ENCODE data around the gene TBC1D14. TPM values are rescaled to one million over a fixed set of nuclear protein-coding genes. Genes with fewer than 3 reads are reported as not detected.

TBC1D14 gene
- polyA plus RNA-seq, 1 of the 3 experiments (the other 2 are of a cell fraction): 39.5 TPM

GRCh38 chr4:6969826-6970800 is 60.5 kb downstream of the TBC1D14 start:
- POLR2A ChIA-PET: no interaction called here
- Histone ChIP-seq H3K4me3 (ENCODE audit: low read depth in 2 of 2, low read length in 1 of 2) (no peak overlapping the region), H3K9ac (no peak overlapping the region), H3K9me3 (no peaks in the 10 kb centered on the region), H3K9me2 (no peaks in the 10 kb centered on the region), H3K4me1 (ENCODE audit: control insufficient read depth in 1 of 2, insufficient read depth in 2 of 2, low read depth in 1 of 2, low read length in 1 of 2) (no peaks in the 10 kb centered on the region; a peak in 1 of 4 replicates), H3K79me2 (ENCODE audit: insufficient read depth) (no peaks in the 10 kb centered on the region), H3K4me2 (no peak overlapping the region), H3K27ac (ENCODE audit: low read depth in 2 of 2, low read length in 1 of 2) (no peak overlapping the region), H3K36me3 (replicated peaks in 1 of 2; ENCODE audit: control insufficient read depth in 1 of 2, insufficient read depth in 2 of 2, low read length in 1 of 2) (peaks cover 0 to 3% of the 10 kb centered on the region in 2 experiments), H4K20me1 (ENCODE audit: insufficient read depth) (no peaks in the 10 kb centered on the region), H2AFZ (ENCODE audit: low read depth) (no peak overlapping the region), H3F3A (replicated peaks; ENCODE audit: insufficient read depth) (no peaks in the 10 kb centered on the region), H3K27me3 (ENCODE audit: insufficient read depth) (no peaks in the 10 kb centered on the region)
- 97% methylated on average over 15 of the region's 18 CpGs for WGBS (ENCODE audit: low lambda C conversion rate)
- no peak for DNase-seq
- CTCF ChIA-PET: interaction anchor here (1.5 kb wide), 2 partner anchors 101 to 112 kb away, joined by 4 read pairs; no protein-coding TSS in a partner anchor
- no peak for TF ChIP-seq PBX3 (IDR thresholded peaks at IDR 0.05)
- TF ChIP-seq USF1 (IDR thresholded peaks at IDR 0.05; ENCODE audit: borderline replicate concordance, low read depth): no peak
- no peak for TF ChIP-seq RAD21 (IDR thresholded peaks at IDR 0.05; ENCODE audit: low read length)
- no peak for TF ChIP-seq ZBTB33 (IDR thresholded peaks at IDR 0.05; ENCODE audit: borderline replicate concordance, low read depth)
- TF ChIP-seq IRF3 (IDR thresholded peaks at IDR 0.05; ENCODE audit: low read depth, low read length): no peak
- TF ChIP-seq CTCF (IDR thresholded peaks at IDR 0.05): no peak
- TF ChIP-seq CHD2 (IDR thresholded peaks at IDR 0.05; ENCODE audit: low read length, partially characterized antibody): no peak
- TF ChIP-seq MXI1 (IDR thresholded peaks at IDR 0.05; ENCODE audit: low read depth, low read length): no peak
- no peak for TF ChIP-seq REST (IDR thresholded peaks at IDR 0.05; ENCODE audit: low read depth, low read length)
- no peak for TF ChIP-seq SMC3 (IDR thresholded peaks at IDR 0.05; ENCODE audit: low read depth, low read length)
- no peak for TF ChIP-seq TAF1 (IDR thresholded peaks at IDR 0.05; ENCODE audit: borderline replicate concordance, low read depth, low read length)
- TF ChIP-seq YY1 (IDR thresholded peaks at IDR 0.05; ENCODE audit: low read depth): no peak
- no peak for TF ChIP-seq POLR2AphosphoS5 (IDR thresholded peaks at IDR 0.05; ENCODE audit: low read depth, low read length)
- no peak for TF ChIP-seq EP300 (IDR thresholded peaks at IDR 0.05; ENCODE audit: borderline replicate concordance in 1 of 2, low read depth in 1 of 2, low read length in 1 of 2)
- no peak for TF ChIP-seq RCOR1 (IDR thresholded peaks at IDR 0.05; ENCODE audit: low read length)
- no peak for TF ChIP-seq JUND (IDR thresholded peaks at IDR 0.05)
